Medulla oblongata (tissue), 1 donor: ENCODE results near the gene P3H1.
A peak's percentile ranks its signal among the peaks of the same experiment; 100 is the strongest.
"Not testable (repeated sequence)": the region's sequence is repeated elsewhere in the genome, so short reads cannot be mapped to it uniquely, and the experiment has no call there.

ENCODE experiments used
- DNase-seq: peaks from one replicate; pipeline ENCODE4 v3.0.0-alpha.2; 2015; ENCODE audit errors: extremely low spot score

Gene P3H1

GRCh38 chr1:42769811-42770210, 3.0 kb upstream of the P3H1 start:
- DNase-seq, result no peak

DNA sequence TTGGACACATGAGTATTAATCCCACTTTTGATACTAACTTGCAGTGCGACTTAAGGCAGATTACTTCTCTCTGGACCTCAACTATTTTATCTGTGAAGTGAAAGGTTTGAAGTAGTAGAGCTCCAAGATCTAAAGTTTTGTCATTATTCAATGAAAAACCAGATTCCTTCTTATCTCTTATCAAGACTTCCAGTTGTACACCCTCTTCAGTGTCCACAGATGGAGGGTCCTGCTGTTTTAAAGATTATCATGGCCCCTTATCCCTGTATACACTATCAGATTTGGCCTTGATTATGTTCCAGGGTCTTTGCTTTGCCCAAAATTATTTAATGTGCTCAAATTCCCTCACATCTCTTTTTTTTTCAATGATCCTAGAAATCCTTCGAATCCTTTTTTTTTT, 1.3 kb upstream of the P3H1 start:
- no peak for DNase-seq

- DNase-seq, result no peak
These were observed 727 bp upstream of the P3H1 start for GRCh38 chr1:42767510-42768000.

DNA sequence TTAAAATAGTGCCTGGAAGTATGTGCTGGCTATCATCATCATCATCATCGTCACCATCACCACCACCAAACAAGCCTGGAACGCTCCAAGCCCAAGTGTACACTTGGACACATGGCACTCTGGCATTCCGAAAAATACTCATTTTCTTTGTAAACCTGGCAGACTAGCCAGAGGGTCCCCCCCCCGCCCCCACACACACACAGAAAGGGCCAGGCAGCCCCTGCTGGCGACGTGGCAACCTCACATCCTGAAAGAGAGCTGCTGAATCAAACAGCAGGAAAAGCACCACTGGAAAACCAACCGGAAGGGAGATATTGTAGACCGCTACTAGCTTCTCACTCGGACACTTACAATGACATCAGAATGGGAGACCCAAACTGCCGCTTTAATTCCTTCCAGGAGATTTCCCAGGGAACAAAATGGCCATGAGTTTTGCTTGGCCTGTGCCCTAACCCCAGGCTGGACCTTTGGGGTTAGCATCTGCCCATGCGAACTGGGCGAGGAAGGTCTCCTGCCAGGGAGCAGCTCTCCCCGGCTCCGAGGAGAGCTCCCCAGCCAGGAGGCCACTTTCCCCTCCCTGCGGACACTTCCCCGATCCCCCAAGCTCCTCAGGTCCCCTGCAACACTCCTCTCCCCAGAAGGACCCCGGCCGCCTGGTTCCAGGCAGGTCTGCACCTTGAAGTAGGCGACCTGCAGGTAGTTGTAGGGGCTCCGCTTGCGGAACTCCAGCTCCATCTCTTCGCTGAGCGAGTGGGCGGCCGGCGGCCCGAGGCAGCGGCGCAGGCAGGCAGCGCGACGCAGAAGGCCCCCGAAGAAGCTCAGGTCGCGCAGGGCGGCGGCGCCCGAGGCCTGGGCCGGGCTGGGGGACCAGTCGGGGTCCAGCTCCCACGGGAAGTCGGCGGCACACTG, 742 bp downstream of the P3H1 start:
- peak; percentile 39 for DNase-seq

DNA sequence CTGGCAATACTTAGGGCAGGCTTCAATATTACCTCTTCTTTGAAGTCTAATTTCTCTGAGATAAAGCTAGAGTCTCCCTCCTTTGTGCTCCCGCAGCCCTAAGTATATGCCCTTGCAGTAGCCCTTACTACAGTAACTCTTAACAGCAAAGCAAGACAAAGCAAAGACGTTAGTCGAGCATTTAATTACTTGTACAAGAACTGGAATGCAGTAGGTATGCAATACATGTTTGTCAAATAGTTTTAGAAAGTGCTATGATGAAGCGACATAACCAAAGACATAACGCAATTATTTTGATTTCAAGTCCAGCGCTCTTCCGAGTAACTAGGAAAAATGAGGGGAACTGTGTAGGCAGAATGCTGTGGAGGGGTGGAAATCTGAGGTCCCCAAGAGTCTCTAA, 1.6 kb downstream of the P3H1 start:
- DNase-seq, result no peak

- no peak for DNase-seq
These were observed 4.6 kb downstream of the P3H1 start for GRCh38 chr1:42762269-42762668.

GRCh38 chr1:42761567-42761966, 5.3 kb downstream of the P3H1 start:
- DNase-seq, result no peak

GRCh38 chr1:42759114-42759513, 7.7 kb downstream of the P3H1 start:
- DNase-seq, result no peak

GRCh38 chr1:42758641-42759040, 8.2 kb downstream of the P3H1 start:
- DNase-seq, result no peak

DNA sequence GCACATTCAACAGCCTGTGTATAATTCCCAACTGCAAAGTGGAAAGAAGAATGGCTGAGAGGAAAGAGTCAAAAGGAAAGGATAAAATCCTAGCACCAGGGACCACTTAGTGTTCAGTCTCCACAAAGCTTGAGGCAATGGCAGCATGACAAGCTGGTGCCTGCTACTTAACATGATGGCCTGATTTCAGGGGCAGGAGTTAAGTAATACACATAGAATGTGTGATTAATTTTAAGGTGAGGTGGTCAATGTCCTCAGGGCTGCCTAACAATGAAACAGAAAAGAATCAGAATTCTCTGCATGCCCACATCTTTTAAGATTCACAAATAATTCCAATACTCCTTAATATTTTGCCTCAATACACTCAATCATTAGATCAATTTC, 8.9 kb downstream of the P3H1 start:
- no peak for DNase-seq

DNA sequence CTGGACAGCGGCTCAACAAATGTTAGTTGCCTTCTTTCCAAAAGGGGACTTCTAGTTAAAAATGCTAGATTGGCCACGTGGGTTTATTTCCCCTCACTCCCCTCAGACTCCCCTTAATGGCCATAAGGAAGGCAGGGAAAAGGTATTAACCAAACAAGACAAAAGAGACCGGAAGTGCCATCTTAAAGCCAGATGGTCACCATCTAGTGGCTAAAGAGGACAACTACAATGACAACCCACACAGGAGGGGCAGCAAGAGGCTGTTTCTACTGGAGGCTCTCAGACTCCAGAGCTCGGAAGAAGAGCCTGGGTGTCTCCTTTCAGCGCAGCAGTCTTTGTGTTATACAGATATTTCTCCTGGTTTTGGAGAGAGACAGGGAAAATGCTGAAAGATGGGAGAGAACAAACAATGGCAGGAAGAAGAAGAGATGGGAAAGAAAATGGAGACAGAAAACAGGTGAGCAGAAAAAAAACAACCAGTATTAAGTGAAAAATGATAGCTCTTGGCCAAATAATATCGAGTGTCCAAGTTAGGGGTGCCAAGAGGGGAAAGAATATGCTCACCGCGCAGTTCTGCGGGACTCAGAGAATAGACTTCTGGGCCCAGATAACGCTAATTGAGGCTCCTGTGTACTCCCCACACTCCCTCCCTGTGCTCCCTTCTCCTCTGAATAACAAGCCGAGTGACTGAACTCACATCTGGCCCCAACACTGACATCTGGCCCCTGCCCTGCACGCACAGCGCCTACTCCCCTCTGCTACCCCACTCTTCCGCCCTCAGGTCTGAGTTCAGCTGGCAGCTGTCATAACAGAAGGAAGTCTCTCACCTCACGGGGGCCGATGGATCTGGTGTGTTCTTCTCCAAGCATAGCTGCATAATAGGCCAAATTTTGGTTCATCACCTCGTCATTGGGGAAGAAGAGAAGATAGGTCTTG, 9.6 kb downstream of the P3H1 start:
- DNase-seq, result peak; percentile 55

DNA sequence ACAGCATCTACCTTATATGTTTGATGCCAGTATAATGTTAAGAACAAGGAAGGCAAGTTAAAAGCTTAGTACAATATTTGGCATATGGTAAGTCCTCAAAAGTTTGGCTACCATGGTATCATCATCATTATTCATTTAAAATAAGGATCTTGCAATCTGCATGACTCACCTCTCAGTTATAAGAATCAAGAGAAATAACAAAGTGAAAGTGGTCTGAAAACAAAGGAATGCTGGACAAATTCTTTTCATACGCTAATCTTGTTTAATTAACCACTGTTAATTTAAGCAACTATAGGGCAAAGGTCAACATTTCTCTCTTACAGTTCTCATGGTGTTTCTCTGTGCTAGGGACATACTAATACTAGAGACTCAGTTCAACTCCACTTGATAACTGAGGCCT, 13.8 kb downstream of the P3H1 start:
- DNase-seq, result no peak

GRCh38 chr1:42752284-42752683, 14.5 kb downstream of the P3H1 start:
- no peak for DNase-seq

- DNase-seq, result not testable (repeated sequence)
These were observed 15.2 kb downstream of the P3H1 start for GRCh38 chr1:42751511-42752070.

DNA sequence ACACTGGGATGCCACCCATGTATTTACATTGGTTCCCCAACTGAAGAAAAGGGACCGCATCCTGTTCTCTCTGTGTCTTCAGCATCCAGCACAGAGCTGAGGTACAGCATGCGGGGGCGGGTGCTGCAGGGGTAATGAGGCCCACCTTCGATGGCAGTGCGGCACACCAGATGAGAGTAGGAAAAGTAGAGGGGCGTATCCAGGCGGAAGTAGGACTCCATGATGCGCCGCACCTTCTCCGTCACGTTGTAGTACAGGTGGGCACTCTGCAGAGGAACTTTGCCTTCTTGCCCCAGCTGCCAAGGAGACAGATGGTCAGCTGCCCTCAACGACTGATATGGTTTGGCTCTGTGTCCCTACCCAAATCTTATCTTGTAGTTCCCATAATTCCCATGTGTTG, 16.8 kb downstream of the P3H1 start:
- DNase-seq, result no peak

- DNase-seq, result no peak
These were observed 18.1 kb downstream of the P3H1 start for GRCh38 chr1:42748461-42749410.

GRCh38 chr1:42748021-42748420, 18.8 kb downstream of the P3H1 start:
- no peak for DNase-seq

- DNase-seq, result peak; percentile 45
These were observed 19.7 kb downstream of the P3H1 start for GRCh38 chr1:42747125-42747524.

GRCh38 chr1:42746436-42747105, 20.3 kb downstream of the P3H1 start:
- no peak for DNase-seq

DNA sequence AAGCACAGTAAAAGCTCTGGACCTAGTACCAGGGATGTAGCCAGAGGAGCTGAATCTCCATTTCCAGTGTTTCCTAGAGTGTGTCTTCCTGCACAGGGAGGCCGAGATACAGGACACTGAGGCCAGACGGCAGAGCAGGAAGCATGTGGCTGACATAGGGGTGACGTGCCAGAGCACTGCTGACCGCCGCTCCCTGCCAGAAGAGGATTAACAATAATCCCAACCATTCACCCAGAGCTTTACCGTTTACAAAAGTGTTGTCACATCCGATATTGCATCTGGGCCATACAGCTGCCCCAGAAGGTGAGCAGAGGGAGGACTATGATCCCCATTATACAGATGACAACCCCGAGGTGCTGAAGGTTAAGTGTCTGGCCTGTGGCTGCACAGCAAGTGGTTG, 21.0 kb downstream of the P3H1 start:
- DNase-seq, result no peak

- DNase-seq, result no peak
These were observed 22.7 kb downstream of the P3H1 start for GRCh38 chr1:42744148-42744413.
